Measurements from ENCODE around the gene MPC1.

The MPC1 gene

GRCh38 chr6:166412911-166413384 is 30.2 kb upstream of the MPC1 start:
- no peak overlapping the region for H3K4me3 ChIP-seq (ENCODE audit: severe bottlenecking)
- DNase-seq (ENCODE audit: low spot score) (no peak), ATAC-seq (ENCODE audit: low read depth) (no peak)
- TF ChIP-seq CTCF (IDR thresholded peaks at IDR 0.05; ENCODE audit: poor library complexity, severe bottlenecking), result no peak
- no peaks in the 10 kb centered on the region for H3K27me3 ChIP-seq (ENCODE audit: insufficient read depth, poor library complexity, severe bottlenecking)
- H3K9me3 ChIP-seq (ENCODE audit: severe bottlenecking), result no peaks in the 10 kb centered on the region
- peaks cover 11% of the 10 kb centered on the region for H3K36me3 ChIP-seq (ENCODE audit: low read depth)
- H3K27ac ChIP-seq (ENCODE audit: poor library complexity, severe bottlenecking), result no peak overlapping the region
- no peaks in the 10 kb centered on the region for H3K4me1 ChIP-seq (ENCODE audit: insufficient read depth, poor library complexity, severe bottlenecking)

- no peak for TF ChIP-seq CTCF (IDR thresholded peaks at IDR 0.05; ENCODE audit: poor library complexity, severe bottlenecking)
- H3K4me3 ChIP-seq (ENCODE audit: severe bottlenecking), result no peak overlapping the region
- ATAC-seq (ENCODE audit: low read depth) (no peak), DNase-seq (ENCODE audit: low spot score) (no peak)
- H3K27ac ChIP-seq (ENCODE audit: poor library complexity, severe bottlenecking), result no peak overlapping the region
- no peaks in the 10 kb centered on the region for H3K4me1 ChIP-seq (ENCODE audit: insufficient read depth, poor library complexity, severe bottlenecking)
- H3K36me3 ChIP-seq (ENCODE audit: low read depth), result peaks cover 6% of the 10 kb centered on the region
- H3K9me3 ChIP-seq (ENCODE audit: severe bottlenecking), result no peaks in the 10 kb centered on the region
- no peaks in the 10 kb centered on the region for H3K27me3 ChIP-seq (ENCODE audit: insufficient read depth, poor library complexity, severe bottlenecking)
Observed at GRCh38 chr6:166412156-166412910, 29.6 kb upstream of the MPC1 start.

GRCh38 chr6:166411721-166412151 is 29.0 kb upstream of the MPC1 start:
- TF ChIP-seq CTCF (IDR thresholded peaks at IDR 0.05; ENCODE audit: poor library complexity, severe bottlenecking), result no peak
- DNase-seq (ENCODE audit: low spot score), result no peak
- Histone ChIP-seq H3K9me3 (ENCODE audit: severe bottlenecking) (no peaks in the 10 kb centered on the region), H3K27ac (ENCODE audit: poor library complexity, severe bottlenecking) (no peak overlapping the region), H3K36me3 (ENCODE audit: low read depth) (peaks cover 4% of the 10 kb centered on the region; the same call in 1 of the 2 replicates), H3K4me3 (ENCODE audit: severe bottlenecking) (no peak overlapping the region), H3K27me3 (ENCODE audit: insufficient read depth, poor library complexity, severe bottlenecking) (no peaks in the 10 kb centered on the region), H3K4me1 (ENCODE audit: insufficient read depth, poor library complexity, severe bottlenecking) (no peaks in the 10 kb centered on the region)
- ATAC-seq (ENCODE audit: low read depth), result no peak

GRCh38 chr6:166411271-166411670 is 28.5 kb upstream of the MPC1 start:
- Histone ChIP-seq H3K9me3 (ENCODE audit: severe bottlenecking) (no peaks in the 10 kb centered on the region), H3K27me3 (ENCODE audit: insufficient read depth, poor library complexity, severe bottlenecking) (no peaks in the 10 kb centered on the region), H3K4me3 (ENCODE audit: severe bottlenecking) (no peak overlapping the region), H3K36me3 (ENCODE audit: low read depth) (peaks cover 4% of the 10 kb centered on the region; the same call in 1 of the 2 replicates), H3K27ac (ENCODE audit: poor library complexity, severe bottlenecking) (no peak overlapping the region), H3K4me1 (ENCODE audit: insufficient read depth, poor library complexity, severe bottlenecking) (no peaks in the 10 kb centered on the region)
- DNase-seq (ENCODE audit: low spot score) (no peak), ATAC-seq (ENCODE audit: low read depth) (no peak)
- TF ChIP-seq CTCF (IDR thresholded peaks at IDR 0.05; ENCODE audit: poor library complexity, severe bottlenecking), result no peak

GRCh38 chr6:166410426-166410935 is 27.7 kb upstream of the MPC1 start:
- Histone ChIP-seq H3K4me3 (ENCODE audit: severe bottlenecking) (no peak overlapping the region), H3K4me1 (ENCODE audit: insufficient read depth, poor library complexity, severe bottlenecking) (no peaks in the 10 kb centered on the region), H3K27me3 (ENCODE audit: insufficient read depth, poor library complexity, severe bottlenecking) (no peaks in the 10 kb centered on the region), H3K36me3 (ENCODE audit: low read depth) (peaks cover 4% of the 10 kb centered on the region; the same call in 1 of the 2 replicates), H3K27ac (ENCODE audit: poor library complexity, severe bottlenecking) (no peak overlapping the region), H3K9me3 (ENCODE audit: severe bottlenecking) (no peaks in the 10 kb centered on the region)
- TF ChIP-seq CTCF (IDR thresholded peaks at IDR 0.05; ENCODE audit: poor library complexity, severe bottlenecking), result no peak
- DNase-seq (ENCODE audit: low spot score) (no peak), ATAC-seq (ENCODE audit: low read depth) (no peak)

Measured in RWPE2 (cell line).